Breast epithelium (tissue), 3 donors: ENCODE data around the gene OCA2.

Experiments
- POLR2AphosphoS5 ChIP-seq, 3 donors: sonication (generic); formaldehyde crosslinking; IDR thresholded peaks; one replicate each; pipeline ENCODE4 v1.6.1; 2017; ENCODE audit warnings: antibody characterized with exemption in 3 of 3
- TF ChIP-seq, protein P1 (sequence below), 3 donors: fragments of 450-650 bp; IDR thresholded peaks; one replicate each; pipeline ENCODE4 v1.5.1; 2016 to 2017; ENCODE audit warnings: antibody characterized with exemption in 3 of 3, mild to moderate bottlenecking in 3 of 3, moderate library complexity in 3 of 3

GRCh38 chr15:27741226-27741860 lies 357.8 kb downstream of the OCA2 start:
- TF ChIP-seq, protein P1, sequence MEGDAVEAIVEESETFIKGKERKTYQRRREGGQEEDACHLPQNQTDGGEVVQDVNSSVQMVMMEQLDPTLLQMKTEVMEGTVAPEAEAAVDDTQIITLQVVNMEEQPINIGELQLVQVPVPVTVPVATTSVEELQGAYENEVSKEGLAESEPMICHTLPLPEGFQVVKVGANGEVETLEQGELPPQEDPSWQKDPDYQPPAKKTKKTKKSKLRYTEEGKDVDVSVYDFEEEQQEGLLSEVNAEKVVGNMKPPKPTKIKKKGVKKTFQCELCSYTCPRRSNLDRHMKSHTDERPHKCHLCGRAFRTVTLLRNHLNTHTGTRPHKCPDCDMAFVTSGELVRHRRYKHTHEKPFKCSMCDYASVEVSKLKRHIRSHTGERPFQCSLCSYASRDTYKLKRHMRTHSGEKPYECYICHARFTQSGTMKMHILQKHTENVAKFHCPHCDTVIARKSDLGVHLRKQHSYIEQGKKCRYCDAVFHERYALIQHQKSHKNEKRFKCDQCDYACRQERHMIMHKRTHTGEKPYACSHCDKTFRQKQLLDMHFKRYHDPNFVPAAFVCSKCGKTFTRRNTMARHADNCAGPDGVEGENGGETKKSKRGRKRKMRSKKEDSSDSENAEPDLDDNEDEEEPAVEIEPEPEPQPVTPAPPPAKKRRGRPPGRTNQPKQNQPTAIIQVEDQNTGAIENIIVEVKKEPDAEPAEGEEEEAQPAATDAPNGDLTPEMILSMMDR (IDR thresholded peaks at IDR 0.05), result no peak
- no peak for TF ChIP-seq POLR2AphosphoS5 (IDR thresholded peaks at IDR 0.05)
